Left cardiac atrium (tissue), 4 donors: ENCODE data around the gene TLE5. TPM values are rescaled to one million over a fixed set of nuclear protein-coding genes. Genes with fewer than 3 reads are reported as not detected.
A peak's percentile ranks its signal among the peaks of the same experiment; 100 is the strongest.

Source experiments
- ATAC-seq, 2 donors: fragments of 200-7000 bp; cut with Tn5 transposase; one replicate each; pipeline ENCODE4 v1.9.1; 2020; ENCODE audit warnings: mild to moderate bottlenecking in 2 of 2, moderate library complexity in 2 of 2
- DNase-seq: peaks from one replicate; pipeline ENCODE4 v3.0.0-alpha.2; 2020
- intact Hi-C, 2 donors: fragments of 100-400 bp; cut with DNase I; formaldehyde crosslinking; loops; one replicate each; pipeline versions ENCODE4 v1.14.1 to v1.15.1; 2022 to 2023
- total RNA-seq, 2 donors: library from RNA; stranded (reverse); fragmentation: NEBNext Ultra II Directional; extraction: Animal tissue kit (Norgen Biotek cat#: 25700); gene quantifications; one replicate each; pipeline ENCODE4 v1.2.1, GENCODE V29; 2021
- donor health status: DM: no; HTN: yes; CAD: no.
- donor health status: DM: no; HTN: yes; CAD: no; lungs with severe emphysema.
- donor health status: DM: yes; HTN: yes; CAD: no.
- donor health status: Dilated cardiomyopathy.

TLE5 gene
- total RNA-seq, 2 donors from 2014 or later: 698 to 715 TPM

GRCh38 chr19:3071768-3072167 lies 9.5 kb upstream of the TLE5 start:
- intact Hi-C loops: loop anchor here (5.0 to 10.0 kb wide), 3 partner anchors 36 to 117 kb away; no protein-coding TSS in a partner anchor
- ATAC-seq: no peak
- no peak for DNase-seq

- no peak for DNase-seq
- ATAC-seq: no peak
- intact Hi-C loops: no loop called here
Measured at GRCh38 chr19:3068071-3068470, 5.8 kb upstream of the TLE5 start.

GRCh38 chr19:3067563-3067962 lies 5.3 kb upstream of the TLE5 start:
- DNase-seq (no peak), ATAC-seq (no peak)
- intact Hi-C loops: no loop called here

GRCh38 chr19:3066482-3067049 lies 4.3 kb upstream of the TLE5 start:
- DNase-seq (no peak), ATAC-seq (no peak)
- intact Hi-C loops: no loop called here

GRCh38 chr19:3065675-3066357 lies 3.5 kb upstream of the TLE5 start:
- intact Hi-C loops: no loop called here
- DNase-seq (no peak), ATAC-seq (no peak)

- DNase-seq: no peak
- no peak for ATAC-seq
- intact Hi-C loops: no loop called here
Measured at GRCh38 chr19:3064011-3064330, 1.7 kb upstream of the TLE5 start.

- peak; percentile 73 for DNase-seq
- intact Hi-C loops: no loop called here
- ATAC-seq: peak; percentile 59
Measured at GRCh38 chr19:3061182-3062161, 823 bp downstream of the TLE5 start.

GRCh38 chr19:3060857-3061181 lies 1.5 kb downstream of the TLE5 start:
- ATAC-seq (no peak), DNase-seq (no peak)
- intact Hi-C loops: no loop called here

- no peak for ATAC-seq
- DNase-seq: no peak
- intact Hi-C loops: no loop called here
Measured at GRCh38 chr19:3059653-3060052, 2.6 kb downstream of the TLE5 start.

- ATAC-seq (no peak), DNase-seq (no peak)
- intact Hi-C loops: no loop called here
Measured at GRCh38 chr19:3058821-3059314, 3.4 kb downstream of the TLE5 start.

GRCh38 chr19:3058009-3058820 lies 4.1 kb downstream of the TLE5 start:
- no peak for DNase-seq
- intact Hi-C loops: no loop called here

GRCh38 chr19:3057275-3057714 lies 5.0 kb downstream of the TLE5 start:
- ATAC-seq (peak; percentile 64 to 75), DNase-seq (peak; percentile 91)
- intact Hi-C loops: no loop called here

More at GRCh38 chr19:3058009-3058820, 4.1 kb downstream of the TLE5 start:
- no peak for ATAC-seq

GRCh38 chr19:3056417-3057088 lies 5.7 kb downstream of the TLE5 start:
- ATAC-seq: no peak
- intact Hi-C loops: no loop called here
- DNase-seq: no peak

GRCh38 chr19:3055741-3056416 lies 6.4 kb downstream of the TLE5 start:
- DNase-seq: no peak
- peak in 1 of 2 donors; percentile 13 for ATAC-seq
- intact Hi-C loops: no loop called here

- DNase-seq: no peak
- intact Hi-C loops: no loop called here
Measured at GRCh38 chr19:3054972-3055740, 7.1 kb downstream of the TLE5 start.

GRCh38 chr19:3054265-3054971 lies 7.9 kb downstream of the TLE5 start:
- intact Hi-C loops: no loop called here
- no peak for ATAC-seq
- DNase-seq: no peak

More at GRCh38 chr19:3054972-3055740, 7.1 kb downstream of the TLE5 start:
- peak in 1 of 2 donors; percentile 26 for ATAC-seq

- ATAC-seq (no peak), DNase-seq (peak; percentile 18)
- intact Hi-C loops: no loop called here
Measured at GRCh38 chr19:3053780-3054179, 8.5 kb downstream of the TLE5 start.
